IPS-20b (cell line): ENCODE measurements around the gene AKT2.

Experiments
- H3K27ac ChIP-seq: one replicate; pipeline ENCODE4 v1.5.1; 2013; ENCODE audit warnings: low read length
- H3K27me3 ChIP-seq: 2 replicates; pipeline ENCODE4 v1.6.1; 2013; ENCODE audit warnings: mild to moderate bottlenecking, low read length, inconsistent platforms; ENCODE audit not compliant: insufficient read depth
- H3K36me3 ChIP-seq: 2 replicates; pipeline ENCODE4 v1.6.1; 2013; ENCODE audit warnings: low read depth, mild to moderate bottlenecking, inconsistent platforms, low read length, moderate library complexity; ENCODE audit not compliant: insufficient read depth
- H3K4me1 ChIP-seq: 2 replicates; pipeline ENCODE4 v1.6.1; 2013; ENCODE audit warnings: mild to moderate bottlenecking, control low read depth, inconsistent platforms, low read length, moderate library complexity; ENCODE audit not compliant: insufficient read depth
- H3K4me3 ChIP-seq: 2 replicates; pipeline ENCODE4 v1.5.1; 2013; ENCODE audit warnings: mild to moderate bottlenecking, low read length, inconsistent platforms
- H3K9ac ChIP-seq: 2 replicates; pipeline ENCODE4 v1.6.1; 2013; ENCODE audit warnings: low read depth, mild to moderate bottlenecking, inconsistent platforms, low read length, moderate library complexity
- H3K9me3 ChIP-seq: 2 replicates; pipeline ENCODE4 v1.6.1; 2013; ENCODE audit warnings: mild to moderate bottlenecking, low read depth, low read length, inconsistent platforms; ENCODE audit not compliant: insufficient read depth

AKT2 gene

DNA sequence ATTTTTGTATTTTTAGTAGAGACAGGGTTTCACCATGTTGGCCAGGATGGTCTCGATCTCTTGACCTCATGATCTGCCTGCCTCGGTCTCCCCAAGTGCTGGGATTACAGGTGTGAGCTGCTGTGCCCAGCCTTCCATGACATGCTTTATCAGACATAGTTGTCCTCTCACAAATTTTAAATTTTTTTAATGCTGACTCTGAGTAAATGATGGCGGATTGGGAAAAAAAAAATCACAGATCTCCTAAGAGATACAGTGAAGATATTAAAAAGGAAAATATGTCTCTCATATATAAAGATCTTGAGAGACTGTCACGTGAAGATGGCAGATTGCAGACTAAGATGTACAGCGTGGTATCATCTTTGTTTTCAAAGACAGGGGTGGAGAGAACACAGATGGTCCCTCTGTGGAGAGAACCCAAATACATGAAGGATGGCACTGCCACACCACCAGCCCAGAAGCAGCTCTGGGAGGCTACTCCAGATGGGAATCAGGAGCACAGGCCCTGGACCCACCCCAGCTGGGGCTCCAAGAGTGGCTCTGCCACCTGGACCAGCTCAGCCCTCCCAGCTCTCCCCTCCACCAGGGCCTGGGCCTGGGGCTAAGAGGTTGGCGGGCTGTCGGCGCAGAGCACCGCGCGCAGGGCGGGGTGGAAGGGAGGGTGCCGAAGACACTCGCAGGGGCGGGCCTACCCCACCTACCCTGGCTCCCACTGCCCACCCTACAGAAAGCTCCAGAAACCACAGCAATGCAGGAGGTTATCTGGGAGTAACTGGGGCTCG, 38.7 kb downstream of the AKT2 start:
- no peak overlapping the region for H3K9ac ChIP-seq
- peaks cover 17% of the 10 kb centered on the region for H3K36me3 ChIP-seq
- no peaks in the 10 kb centered on the region for H3K27me3 ChIP-seq
- H3K27ac ChIP-seq, result no peak overlapping the region
- H3K4me1 ChIP-seq, result no peaks in the 10 kb centered on the region
- H3K9me3 ChIP-seq, result no peaks in the 10 kb centered on the region
- no peak overlapping the region for H3K4me3 ChIP-seq

DNA sequence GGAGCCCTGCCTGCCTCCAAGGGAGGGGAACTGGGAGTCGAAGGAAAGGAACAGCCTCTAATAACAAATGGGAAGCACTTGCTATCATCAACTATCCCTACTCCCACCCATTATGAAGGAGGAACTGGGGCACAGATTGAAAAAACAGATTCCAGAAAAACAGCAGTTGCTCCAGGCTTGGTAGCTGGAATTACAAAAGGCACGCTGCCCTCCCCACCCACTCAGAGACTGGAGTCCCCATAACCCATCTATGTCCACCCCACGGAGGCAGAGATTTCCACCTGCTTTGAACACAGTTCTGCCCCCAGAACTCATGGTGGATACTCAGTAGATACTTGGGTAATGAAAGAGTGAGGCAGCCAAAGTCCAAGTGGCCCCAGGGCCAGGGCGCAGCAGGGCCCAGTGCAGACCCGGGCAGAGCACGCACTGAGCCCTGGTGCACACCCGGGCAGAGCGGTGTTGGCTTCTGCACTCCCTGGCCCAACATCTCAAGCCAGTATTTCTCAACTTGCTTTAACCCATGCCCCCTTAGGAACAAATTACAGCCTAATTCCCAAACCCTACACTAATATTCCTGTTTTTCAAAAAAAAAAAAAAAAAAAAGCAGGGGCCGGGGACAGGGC, 39.5 kb downstream of the AKT2 start:
- Histone ChIP-seq H3K9me3 (no peaks in the 10 kb centered on the region), H3K4me3 (no peak overlapping the region), H3K36me3 (peaks cover 19% of the 10 kb centered on the region), H3K27ac (no peak overlapping the region), H3K9ac (no peak overlapping the region), H3K27me3 (no peaks in the 10 kb centered on the region), H3K4me1 (no peaks in the 10 kb centered on the region)

DNA sequence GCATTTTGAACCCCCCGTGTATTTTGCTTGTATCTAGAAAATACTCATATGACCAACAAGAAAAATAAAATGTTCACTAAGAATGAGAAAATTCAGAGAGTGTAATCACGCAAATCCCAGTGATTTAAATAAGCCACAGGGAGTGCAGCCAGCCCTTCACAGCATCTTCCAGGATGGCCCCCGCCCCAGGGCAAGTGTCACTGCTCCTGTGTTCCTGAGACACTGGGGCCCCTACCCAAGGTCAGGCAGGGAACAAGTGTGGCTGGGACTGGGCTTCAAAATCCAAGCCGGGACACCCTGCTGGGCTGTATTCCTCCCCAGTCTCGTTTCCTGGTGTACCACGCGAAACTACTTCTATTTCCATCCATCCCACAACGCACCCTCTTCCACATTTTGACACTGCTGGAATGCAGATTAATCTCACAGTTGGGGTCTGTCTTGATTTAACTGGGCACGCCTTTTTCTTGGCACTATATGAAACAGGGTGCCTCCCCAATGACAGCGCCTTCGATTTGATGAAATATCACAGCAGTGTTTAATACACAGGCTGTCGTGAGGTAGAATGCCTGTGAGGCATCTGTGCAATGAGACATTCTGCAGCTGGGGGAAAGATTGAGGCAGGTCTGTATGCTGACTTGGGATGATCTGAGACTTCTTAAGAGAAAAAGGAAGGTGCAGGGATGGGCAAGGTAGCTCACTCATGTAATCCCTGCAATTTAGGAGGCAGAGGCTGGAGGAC, 40.4 kb downstream of the AKT2 start:
- Histone ChIP-seq H3K9ac (no peak overlapping the region), H3K36me3 (peaks cover 22% of the 10 kb centered on the region), H3K4me1 (no peaks in the 10 kb centered on the region), H3K9me3 (no peaks in the 10 kb centered on the region), H3K4me3 (no peak overlapping the region), H3K27ac (no peak overlapping the region), H3K27me3 (no peaks in the 10 kb centered on the region)

DNA sequence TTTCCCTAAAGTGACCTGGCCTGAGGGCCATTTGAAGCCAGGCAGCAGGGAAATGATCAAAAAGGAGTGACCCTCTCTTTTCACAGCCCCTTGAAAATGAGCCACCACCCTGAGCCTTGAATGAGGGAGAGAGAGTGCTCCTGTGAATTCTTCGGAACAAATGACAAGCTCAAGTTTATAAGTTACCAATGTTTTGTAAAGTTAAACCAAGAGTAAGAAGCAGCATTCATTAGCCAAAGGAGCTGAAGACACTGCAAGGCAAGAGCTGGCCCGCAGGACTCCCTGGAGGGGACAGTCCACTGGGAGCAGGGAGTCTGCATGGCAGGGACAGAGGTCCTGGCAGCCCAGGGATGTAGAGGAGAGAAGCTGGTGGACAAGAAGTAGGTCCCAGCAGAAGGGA, 42.0 kb downstream of the AKT2 start:
- no peak overlapping the region for H3K27ac ChIP-seq
- H3K36me3 ChIP-seq, result peaks cover 36% of the 10 kb centered on the region
- no peaks in the 10 kb centered on the region for H3K4me1 ChIP-seq
- H3K27me3 ChIP-seq, result no peaks in the 10 kb centered on the region
- H3K9me3 ChIP-seq, result no peaks in the 10 kb centered on the region
- no peak overlapping the region for H3K4me3 ChIP-seq
- no peak overlapping the region for H3K9ac ChIP-seq

DNA sequence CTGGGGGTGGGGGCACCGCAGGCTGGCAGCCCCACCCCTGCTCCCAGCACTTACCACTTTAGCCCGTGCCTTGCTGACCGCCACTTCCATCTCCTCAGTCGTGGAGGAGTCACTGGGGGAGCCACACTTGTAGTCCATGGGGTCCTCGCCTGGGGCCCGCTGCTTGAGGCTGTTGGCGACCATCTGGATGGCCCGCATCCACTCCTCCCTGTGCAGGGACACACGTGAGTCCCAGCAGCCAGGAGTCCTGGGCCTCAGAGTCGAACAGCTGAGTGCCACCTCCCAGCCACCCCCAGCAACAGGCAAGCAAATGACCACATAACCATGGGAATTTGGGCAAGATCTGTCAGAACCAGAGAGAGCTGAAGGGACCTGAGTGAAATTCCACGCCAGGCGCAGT, 42.7 kb downstream of the AKT2 start:
- Histone ChIP-seq H3K36me3 (peaks cover 40% of the 10 kb centered on the region), H3K4me1 (no peaks in the 10 kb centered on the region), H3K27ac (no peak overlapping the region), H3K27me3 (no peaks in the 10 kb centered on the region), H3K9ac (no peak overlapping the region), H3K4me3 (no peak overlapping the region), H3K9me3 (no peaks in the 10 kb centered on the region)

DNA sequence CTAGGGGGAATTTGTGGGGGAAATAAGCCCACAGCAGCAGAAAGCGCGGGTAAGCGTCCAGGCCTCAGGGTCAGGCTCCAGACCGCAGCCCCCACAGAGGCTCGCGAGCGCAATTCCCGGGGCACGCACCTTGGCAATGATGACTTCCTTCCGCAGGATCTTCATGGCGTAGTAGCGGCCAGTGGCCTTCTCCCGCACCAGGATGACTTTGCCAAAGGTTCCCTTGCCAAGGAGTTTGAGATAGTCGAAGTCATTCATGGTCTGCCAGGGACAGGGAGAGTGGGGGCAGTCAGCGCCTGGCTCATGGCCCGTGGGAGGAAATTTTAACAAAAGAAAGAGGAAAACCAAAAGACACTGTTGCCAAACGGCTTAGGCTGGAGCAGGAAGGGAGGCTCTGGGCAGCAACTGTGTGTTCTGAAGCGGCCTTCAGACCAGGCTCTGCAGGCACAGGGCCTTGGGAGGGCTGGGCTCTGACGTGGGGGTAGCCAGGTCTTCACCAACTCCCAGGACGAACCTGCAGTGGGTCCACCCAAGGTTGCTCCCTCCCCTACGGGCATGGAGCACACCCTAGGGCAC, 43.2 kb downstream of the AKT2 start:
- Histone ChIP-seq H3K9me3 (no peaks in the 10 kb centered on the region), H3K36me3 (peaks cover 42% of the 10 kb centered on the region), H3K27me3 (no peaks in the 10 kb centered on the region), H3K4me1 (no peaks in the 10 kb centered on the region), H3K27ac (no peak overlapping the region), H3K9ac (no peak overlapping the region), H3K4me3 (no peak overlapping the region)

DNA sequence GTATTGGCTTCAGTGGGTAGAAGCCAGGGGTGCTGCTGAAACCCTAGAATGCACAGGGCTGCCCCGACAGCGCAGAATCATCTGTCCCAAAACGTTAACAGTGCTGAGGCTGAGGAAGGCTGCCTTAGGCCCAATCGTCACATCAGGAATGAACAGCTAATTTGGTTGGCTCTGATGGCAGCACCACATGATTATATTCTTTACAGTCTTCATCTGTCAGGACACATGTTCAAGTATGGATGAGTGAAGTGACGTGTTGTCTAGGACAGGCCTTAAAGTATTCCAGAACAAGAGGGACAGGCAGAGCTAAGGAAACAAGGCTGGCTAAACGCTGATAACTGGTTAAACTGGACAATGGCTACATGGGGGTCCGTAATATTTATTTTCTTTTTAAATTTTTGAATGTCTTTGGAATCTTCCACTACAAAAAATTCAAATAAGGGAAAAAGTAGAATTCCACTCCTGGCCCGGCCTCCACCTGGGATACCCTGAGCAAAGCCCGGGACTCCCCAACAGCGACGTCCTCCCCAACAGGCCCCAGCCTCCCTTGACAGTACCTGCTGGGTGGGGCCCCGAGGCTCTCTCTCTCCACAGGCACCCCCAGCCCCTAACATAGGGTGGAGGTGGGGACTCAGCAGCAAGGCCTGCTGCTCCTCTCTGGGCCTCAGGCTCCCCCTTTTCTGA, 43.9 kb downstream of the AKT2 start:
- H3K4me3 ChIP-seq, result no peak overlapping the region
- no peak overlapping the region for H3K9ac ChIP-seq
- H3K27me3 ChIP-seq, result no peaks in the 10 kb centered on the region
- peaks cover 49% of the 10 kb centered on the region for H3K36me3 ChIP-seq
- no peak overlapping the region for H3K27ac ChIP-seq
- no peaks in the 10 kb centered on the region for H3K4me1 ChIP-seq
- no peaks in the 10 kb centered on the region for H3K9me3 ChIP-seq

DNA sequence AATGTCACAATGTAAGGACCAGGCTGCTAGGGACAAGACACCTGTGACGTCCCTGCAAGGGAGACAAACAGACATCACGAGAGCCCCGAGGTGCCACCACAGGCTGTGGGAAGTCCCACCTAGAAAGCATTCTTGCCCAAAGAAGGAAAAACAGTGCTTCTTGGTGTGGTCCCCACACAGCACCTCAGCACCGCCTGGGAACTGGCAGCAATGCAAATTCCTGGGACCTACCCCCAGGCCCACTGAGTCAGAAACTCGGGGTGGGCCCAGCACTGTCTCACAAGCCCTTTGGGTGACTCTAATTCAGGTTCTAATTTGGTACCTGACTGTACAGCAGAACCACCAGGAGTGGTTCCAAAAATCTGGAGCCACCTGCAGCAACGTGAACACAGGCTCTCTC, 44.8 kb downstream of the AKT2 start:
- H3K36me3 ChIP-seq, result peaks cover 57% of the 10 kb centered on the region

DNA sequence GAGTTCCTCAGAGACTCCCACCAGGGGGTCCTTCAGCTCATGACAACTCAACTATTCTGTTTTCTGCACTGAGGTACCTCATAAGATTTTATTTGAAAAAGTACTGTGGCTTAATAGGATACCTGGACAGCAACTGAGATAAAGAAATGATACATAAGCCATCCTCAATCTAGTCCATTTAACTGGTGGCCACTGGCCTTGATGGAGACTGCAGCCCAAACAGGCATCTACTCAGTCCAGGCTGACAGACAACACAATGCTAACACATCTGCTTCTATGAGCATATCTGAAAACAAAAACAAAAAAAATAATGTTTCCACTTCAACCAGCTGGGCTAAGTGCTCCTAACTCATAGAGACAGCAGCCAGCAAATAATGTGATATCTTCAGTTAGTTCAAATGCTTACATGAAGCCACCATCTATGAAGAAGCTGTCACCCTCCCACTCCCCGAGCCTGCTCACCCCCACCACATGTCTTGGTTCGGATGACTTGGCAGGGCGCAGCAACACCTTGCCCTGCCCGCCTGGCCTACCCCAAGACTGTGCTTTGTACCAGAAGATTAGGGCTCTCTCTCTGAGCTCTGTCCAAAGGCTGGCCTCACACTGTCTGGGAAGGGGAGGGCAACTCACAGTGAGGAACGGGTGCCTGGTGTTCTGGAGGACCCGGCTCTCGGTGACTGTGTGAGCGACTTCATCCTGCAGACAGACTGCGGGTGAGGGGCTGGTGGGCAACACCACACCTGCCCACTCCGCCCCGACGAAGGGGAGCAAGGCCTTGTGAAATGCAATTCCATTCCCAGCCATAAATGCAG, 45.5 kb downstream of the AKT2 start:
- H3K9me3 ChIP-seq, result no peaks in the 10 kb centered on the region
- no peak overlapping the region for H3K27ac ChIP-seq
- peaks cover 63% of the 10 kb centered on the region for H3K36me3 ChIP-seq
- no peak overlapping the region for H3K4me3 ChIP-seq
- no peak overlapping the region for H3K9ac ChIP-seq
- no peaks in the 10 kb centered on the region for H3K27me3 ChIP-seq
- no peaks in the 10 kb centered on the region for H3K4me1 ChIP-seq

More for the DNA sequence above, 44.8 kb downstream of the AKT2 start:
- Histone ChIP-seq H3K4me1 (no peaks in the 10 kb centered on the region), H3K9me3 (no peaks in the 10 kb centered on the region), H3K27ac (no peak overlapping the region), H3K27me3 (no peaks in the 10 kb centered on the region), H3K4me3 (no peak overlapping the region), H3K9ac (no peak overlapping the region)

DNA sequence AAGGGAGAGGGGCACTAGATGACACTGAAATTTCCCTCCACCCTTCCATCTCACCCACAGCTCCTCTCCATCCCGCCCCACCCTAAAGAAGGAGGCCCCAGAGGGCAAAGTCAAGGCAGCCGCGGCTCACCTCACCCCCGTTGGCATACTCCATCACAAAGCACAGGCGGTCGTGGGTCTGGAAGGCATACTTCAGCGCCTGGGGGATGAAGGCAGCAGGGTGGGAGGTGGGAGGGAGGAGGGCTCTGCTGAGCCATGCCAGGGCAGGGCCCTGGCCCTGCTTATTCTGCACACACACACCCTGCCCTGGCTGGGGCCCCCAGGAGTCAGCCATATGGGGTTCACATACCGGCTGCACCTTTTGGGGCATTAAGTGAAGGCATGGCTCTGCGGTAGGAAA, 46.4 kb downstream of the AKT2 start:
- Histone ChIP-seq H3K27me3 (no peaks in the 10 kb centered on the region), H3K27ac (no peak overlapping the region), H3K4me1 (no peaks in the 10 kb centered on the region), H3K36me3 (peaks cover 63% of the 10 kb centered on the region), H3K9ac (no peak overlapping the region), H3K4me3 (no peak overlapping the region), H3K9me3 (no peaks in the 10 kb centered on the region)

DNA sequence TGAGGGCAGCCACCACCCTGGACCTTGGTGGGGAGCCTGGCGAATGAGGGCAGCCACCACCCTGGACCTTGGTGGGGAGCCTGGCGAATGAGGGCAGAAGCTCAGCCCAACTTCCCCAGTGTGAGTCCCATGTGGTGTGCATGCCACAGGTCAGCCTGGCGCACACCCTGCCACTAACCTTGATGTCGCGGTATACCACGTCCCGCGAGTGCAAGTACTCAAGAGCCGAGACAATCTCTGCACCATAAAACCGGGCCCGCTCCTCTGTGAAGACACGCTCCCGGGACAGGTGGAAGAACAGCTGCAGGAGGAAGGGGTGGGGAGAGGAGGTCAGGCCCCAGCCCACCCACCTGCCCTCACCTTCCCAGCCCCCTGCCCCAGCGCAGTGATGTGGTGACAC, 47.4 kb downstream of the AKT2 start:
- H3K9ac ChIP-seq, result no peak overlapping the region
- no peaks in the 10 kb centered on the region for H3K9me3 ChIP-seq
- peaks cover 58% of the 10 kb centered on the region for H3K36me3 ChIP-seq
- H3K27me3 ChIP-seq, result no peaks in the 10 kb centered on the region
- H3K4me3 ChIP-seq, result no peak overlapping the region
- no peak overlapping the region for H3K27ac ChIP-seq
- H3K4me1 ChIP-seq, result no peaks in the 10 kb centered on the region; the same call in 1 of the 2 replicates
